IPS-11a (cell line): Measurements from ENCODE around the gene STARD13.

Source experiments
- H3K4me3 ChIP-seq: one replicate; pipeline ENCODE4 v1.5.1; 2013; ENCODE audit warnings: low read depth, low read length, control low read depth

The STARD13 gene

GRCh38 chr13:33069365-33069764, 216.2 kb downstream of the STARD13 start:
- no peak overlapping the region for H3K4me3 ChIP-seq

GRCh38 chr13:33066329-33066728, 219.2 kb downstream of the STARD13 start:
- no peak overlapping the region for H3K4me3 ChIP-seq

- H3K4me3 ChIP-seq = no peak overlapping the region
Observed at GRCh38 chr13:33060815-33061214, 224.7 kb downstream of the STARD13 start.

- no peak overlapping the region for H3K4me3 ChIP-seq
Observed at GRCh38 chr13:33058776-33059327, 226.7 kb downstream of the STARD13 start.

GRCh38 chr13:33057019-33057780, 228.4 kb downstream of the STARD13 start:
- H3K4me3 ChIP-seq = no peak overlapping the region

GRCh38 chr13:33053397-33054066, 232.0 kb downstream of the STARD13 start:
- H3K4me3 ChIP-seq = no peak overlapping the region
